GM19239 (cell line): ENCODE data around the gene PLEKHG7.
"Not testable (repeated sequence)": the region's sequence is repeated elsewhere in the genome, so short reads cannot be mapped to it uniquely, and the experiment has no call there.

Experiments
- DNase-seq: peaks from one replicate; pipeline ENCODE4 v3.0.0; 2011; ENCODE audit warnings: low spot score; ENCODE audit not compliant: insufficient read length
- FAIRE-seq: peaks from 2 replicates; lab custom pipeline; 2011; peaks lifted over from hg19 to GRCh38; lab: Jason Lieb, UNC

The PLEKHG7 gene

DNA sequence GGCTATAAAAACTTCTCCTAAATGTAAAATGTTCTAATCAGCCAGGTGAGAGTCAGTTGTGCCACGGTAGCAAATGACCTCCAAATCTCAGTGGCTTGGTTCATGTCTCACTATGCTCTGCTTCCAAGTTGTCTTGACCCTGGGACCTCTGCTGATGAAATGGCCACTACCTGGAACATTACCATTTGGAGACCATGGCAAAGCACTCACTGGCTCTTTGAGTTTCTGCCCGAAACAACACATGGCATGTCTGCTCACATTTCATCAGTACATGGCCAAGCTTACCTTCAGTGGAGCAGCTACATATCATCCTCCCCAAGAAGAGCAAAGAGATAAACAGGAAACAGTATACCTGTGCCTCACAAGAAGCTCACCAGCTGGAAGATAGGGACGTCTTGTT is 40.2 kb downstream of the PLEKHG7 start:
- DNase-seq (no peak), FAIRE-seq (no peak)

DNA sequence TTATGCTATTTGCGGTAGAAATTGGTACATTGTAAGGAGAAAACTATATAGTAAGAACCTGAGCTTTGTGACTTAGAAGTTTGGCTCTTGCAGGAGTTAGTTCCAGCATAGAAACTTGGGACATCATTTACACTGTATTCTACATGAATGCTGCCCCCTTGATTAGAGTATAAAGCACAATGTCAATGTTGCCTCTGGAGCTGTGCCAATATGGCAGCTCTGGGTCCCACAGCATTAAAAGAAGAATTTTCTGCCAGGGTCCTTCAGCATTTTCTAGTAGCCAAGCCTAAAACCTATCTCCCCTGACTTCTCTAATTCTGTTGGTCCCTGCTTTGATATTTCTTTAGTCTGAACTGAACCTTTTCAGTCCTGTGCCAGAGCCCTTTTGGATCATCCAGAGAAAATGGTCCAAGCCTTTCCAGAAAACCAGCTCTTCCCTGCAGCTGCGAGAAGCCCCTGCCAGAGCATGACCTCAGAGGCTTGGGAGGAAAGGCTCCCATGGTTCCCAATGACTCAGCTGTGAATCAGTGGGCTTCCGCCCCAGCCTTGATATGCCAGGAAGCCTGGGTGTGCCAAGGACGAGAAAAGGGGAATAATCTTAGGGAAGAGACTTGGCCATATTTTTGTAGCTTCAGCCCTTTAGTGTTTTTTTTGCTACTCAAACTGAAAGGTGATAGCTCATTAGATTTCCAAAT is 43.2 kb downstream of the PLEKHG7 start:
- DNase-seq (no peak), FAIRE-seq (no peak)

DNA sequence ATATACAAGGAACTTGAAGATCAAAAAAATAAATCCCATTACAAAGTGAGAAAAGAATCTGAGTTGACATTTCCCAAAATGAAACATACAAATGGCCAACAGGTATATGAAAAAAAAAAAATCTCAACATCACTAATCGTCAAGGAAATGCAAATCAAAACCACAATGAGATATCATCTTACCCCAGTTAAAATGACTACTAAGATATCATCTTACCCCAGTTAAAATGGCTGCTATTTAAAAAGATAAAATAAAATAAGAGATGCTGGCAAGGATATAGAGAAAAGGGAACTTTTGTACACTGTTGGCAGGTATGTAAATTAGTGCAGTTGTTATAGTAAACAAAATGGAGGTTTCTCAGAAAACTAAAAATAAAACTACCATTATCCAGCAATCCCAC is 44.4 kb downstream of the PLEKHG7 start:
- FAIRE-seq: no peak

DNA sequence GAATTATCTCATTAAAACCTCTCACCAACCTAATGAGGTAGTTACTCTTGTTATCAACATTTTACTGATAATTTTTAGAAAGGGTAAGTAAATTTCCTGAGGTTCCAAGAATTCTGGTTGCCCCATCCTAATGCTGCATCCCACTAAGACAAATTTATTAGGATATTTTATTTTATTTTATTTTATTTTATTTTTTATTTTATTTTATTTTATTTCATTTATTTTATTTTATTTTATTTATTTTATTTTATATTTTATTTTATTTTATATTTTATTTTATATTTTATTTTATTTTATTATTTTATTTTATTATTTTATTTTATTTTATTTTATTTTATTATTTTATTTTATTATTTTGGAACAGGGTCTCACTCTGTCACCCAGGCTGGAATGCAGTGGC is 46.9 kb downstream of the PLEKHG7 start:
- not testable (repeated sequence) for DNase-seq, FAIRE-seq

More for the DNA sequence above, 44.4 kb downstream of the PLEKHG7 start:
- no peak for DNase-seq

DNA sequence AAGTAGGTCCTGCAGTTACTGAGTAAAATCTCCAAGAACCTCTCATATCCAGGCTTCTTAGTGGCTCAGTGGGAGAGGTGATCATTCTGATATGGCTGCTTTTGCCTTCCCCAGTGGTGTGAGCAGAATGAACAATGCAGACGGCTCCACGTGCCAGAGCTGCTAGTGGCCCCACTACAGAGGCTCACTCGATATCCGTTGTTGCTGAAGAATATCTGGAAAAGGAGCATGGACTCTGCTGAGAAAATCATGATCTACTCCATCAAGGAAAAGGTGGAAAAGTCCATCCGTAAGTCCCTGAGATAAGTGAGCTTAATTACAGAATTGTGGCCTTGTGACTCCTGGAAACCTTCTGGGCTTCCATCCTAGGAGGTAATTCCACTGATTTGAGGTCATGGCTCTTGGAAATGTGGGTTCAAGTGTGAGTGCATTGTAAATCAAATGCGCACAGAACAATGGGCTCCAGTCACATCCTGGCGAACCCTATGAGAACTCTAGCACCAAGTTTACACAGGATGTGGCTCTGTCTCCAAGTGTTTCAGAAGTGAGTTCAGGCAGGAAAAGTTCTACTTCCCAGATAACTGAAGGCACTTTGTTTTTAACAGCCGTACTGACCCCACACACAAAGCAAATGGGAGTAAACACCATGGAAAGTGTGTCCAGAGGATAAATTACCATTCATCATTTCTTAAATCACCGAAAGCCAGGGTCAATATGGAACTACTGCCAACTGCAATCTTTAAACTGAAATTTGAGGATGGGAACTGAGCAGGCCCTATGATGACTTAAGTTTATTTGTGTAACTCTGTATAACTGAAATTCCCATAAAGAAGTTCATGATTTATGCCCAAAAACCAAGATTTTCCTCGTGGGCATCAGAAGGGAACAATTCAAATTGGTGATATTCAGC is 51.4 kb downstream of the PLEKHG7 start:
- FAIRE-seq (no peak), DNase-seq (no peak)

DNA sequence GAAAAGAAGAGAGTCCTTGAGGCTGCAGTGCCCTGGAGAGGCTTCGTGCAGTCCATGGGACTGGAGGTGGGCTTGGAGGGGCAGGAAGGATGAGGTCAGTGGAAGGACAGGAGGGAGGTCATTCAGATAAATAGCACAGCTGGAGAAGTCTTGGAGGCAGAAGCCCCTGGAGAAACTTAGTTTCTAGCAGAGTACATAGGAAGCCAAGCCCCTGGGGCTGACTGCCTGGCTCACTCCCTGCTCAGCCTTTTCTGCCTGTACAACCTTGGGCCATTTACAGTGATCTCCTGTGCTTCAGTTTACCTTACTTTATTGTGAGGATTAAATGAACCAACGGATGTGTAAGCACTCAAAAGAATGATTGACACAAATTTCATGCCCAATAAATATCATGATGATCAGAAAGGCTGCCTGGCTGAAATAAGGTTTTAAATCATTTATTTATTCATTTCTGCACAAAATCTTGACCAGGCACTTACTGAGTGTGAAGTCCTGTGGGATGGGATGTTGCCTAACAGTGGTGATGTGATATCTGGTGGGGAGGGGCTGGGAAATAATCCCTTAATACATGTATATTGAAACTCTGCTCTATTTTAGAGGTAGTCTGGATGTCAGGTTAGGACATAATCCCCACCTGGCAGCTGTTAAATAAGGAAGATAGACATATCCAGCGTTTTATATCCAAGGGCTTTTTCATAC is 54.3 kb downstream of the PLEKHG7 start:
- FAIRE-seq (no peak), DNase-seq (no peak)

DNA sequence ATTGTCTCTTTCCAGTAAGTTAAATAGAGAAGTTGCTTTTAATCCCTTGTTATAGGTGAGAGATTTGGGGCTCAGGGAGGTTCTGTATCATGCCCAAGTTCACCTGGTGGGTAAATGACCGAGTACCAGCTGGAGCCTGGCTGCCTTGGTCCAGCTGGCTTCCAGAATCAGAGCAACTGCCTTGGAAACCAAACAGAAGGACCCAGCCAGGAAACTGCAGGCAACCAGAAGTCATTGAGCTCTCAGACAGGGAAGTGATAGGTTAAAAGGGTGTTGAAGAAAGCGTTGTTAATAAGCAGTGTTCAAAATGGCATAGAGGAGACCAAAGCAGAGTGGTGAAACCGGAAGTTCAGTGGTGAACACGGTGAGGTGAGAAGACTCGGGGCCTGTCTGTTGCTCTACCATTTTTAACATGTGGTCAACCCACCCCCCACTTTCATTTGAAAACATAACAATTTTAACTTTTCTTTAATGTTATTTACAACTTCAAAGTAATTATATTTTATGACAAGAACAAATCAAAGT is 54.9 kb downstream of the PLEKHG7 start:
- FAIRE-seq (peak; percentile 72), DNase-seq (no peak)

DNA sequence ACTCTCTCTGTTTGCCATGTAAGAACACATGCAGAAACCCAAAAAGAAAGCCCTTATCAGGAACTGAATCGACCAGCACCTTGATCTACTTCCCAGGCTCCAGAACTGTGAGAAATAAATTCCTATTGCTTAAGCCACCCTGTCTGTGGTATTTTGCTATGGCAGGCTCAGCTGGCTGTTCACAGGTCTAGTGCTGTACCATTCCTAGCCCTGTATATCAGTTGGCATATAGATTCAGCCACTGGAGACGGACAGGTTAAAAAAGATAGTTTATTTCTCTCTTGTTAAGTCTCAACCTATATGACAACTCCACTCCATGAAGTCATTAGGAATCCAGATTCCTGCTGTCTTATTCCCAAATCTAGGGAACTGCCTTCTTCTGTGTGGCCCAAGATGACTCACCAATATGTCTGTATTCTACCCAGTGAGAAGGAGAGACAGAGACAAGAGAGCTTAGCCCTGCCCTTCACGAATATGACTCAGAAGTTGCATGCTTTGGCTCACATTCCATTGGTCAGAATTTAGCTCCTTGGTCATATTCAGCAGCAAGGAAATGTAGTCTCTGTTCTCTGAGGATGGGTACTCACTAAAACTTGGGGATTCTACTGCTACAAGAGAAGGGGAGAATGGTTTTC is 57.0 kb downstream of the PLEKHG7 start:
- DNase-seq (no peak), FAIRE-seq (no peak)

DNA sequence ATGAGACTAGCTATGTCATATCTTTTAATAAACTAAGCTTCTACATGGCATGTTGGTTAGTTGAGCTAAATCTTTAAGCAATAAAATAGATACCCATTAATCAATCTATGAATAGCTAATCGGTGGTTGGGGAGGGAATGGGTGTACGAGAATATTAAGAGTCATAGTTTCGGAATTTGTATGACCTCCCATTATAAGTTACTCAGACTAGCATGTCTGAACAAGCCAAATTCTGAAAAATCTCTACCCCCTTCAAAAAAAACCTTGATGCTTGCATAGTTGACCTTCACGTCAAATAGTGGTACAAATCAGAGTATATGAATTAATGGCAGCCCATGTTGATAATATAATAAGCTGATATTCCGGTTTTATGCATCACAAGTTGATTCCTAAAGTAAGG is 60.0 kb downstream of the PLEKHG7 start:
- DNase-seq (no peak), FAIRE-seq (no peak)

DNA sequence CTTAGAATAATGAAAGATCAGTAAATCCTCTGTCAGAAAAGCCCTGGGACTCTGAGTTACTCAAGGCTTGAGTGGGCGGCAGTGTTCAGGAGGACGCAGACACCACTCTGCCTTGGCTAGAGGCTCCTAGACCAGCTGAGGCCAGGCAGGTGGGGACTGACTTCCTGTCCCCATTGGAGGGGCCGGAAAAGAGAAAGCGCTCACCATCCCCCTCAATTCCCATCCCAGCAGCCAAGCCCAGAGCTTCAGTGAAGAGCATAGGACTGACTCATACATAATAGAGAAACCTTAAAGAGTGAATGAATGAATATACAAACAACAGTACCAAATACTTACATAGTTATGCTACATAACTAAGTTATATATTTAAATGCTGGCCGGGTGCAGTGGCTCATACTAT is 62.0 kb downstream of the PLEKHG7 start:
- FAIRE-seq (no peak), DNase-seq (no peak)

DNA sequence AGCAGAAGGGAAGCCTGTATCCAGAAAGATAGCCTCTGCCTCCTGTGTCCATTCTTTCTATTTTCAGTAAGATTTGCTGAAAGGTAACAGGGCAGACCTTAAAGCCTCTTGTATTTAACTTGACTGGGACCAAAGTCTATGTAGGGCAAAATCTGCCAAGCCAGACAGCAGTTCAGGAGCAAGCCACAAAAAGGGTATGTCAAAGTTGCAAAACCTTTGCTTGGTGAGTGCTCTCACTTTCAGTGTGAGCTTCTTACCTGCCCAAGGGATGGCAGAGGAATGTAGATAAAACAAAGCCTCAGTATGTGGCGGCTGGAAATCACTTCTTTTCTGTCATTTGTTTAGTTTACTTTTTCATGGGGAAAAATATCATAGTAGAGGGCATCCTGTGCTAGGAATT is 63.1 kb downstream of the PLEKHG7 start:
- DNase-seq (no peak), FAIRE-seq (peak; percentile 78)

DNA sequence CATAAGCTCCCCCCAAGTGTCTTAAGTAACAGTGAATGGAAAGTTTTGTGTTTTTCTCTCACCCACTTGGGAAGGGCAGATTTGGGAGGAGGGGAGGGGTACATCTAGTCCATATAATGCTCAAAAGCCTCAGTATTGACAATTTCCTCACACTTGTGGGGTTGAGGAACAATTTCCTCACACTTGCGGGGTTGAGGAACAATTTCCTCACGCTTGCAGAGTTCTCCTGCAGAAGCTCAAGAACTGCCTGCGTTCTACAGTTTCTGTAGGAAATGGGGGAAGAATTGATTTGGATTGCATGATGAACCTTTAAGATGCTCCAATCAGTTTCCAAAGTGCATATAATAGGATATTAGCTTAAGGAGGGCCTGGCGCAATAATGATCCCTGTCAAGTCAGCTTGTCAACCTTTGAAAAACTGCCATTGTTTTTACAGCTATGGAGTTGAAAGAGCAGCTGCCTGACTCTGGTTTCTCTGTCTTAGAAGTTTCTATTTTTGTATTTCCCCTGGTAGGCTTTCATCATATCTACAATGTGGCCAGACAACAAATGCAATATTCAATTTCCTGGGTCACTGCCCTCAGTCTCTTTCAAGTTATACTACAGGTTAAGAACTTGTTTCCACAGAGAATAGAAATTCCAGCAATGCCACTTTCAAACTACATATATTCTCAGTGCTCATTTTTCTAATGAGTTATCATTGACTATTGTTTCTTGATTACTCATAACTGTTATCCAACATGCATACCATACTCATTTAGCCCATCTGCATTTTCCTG is 66.5 kb downstream of the PLEKHG7 start:
- peak; percentile 14 for DNase-seq
- FAIRE-seq: peak; percentile 91

DNA sequence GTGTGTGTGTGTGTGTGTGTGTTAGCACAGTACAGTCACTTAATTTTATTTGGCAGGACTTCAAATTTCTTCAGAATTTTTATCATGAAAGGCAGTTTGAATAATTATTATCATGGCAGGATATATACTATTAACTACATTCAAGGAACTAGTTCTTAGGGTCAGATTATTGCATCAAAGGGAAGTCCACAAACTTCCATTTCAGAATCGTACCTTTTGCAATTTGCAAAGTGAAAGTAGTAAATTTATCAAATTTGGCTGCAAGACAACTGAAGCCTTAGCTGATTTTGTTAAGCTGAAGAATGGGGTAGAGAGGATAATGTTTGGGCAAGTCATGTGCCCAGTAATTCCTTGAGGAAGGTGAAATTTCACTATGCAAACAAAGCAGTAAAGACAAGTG is 68.2 kb downstream of the PLEKHG7 start:
- DNase-seq (no peak), FAIRE-seq (peak; percentile 49)

DNA sequence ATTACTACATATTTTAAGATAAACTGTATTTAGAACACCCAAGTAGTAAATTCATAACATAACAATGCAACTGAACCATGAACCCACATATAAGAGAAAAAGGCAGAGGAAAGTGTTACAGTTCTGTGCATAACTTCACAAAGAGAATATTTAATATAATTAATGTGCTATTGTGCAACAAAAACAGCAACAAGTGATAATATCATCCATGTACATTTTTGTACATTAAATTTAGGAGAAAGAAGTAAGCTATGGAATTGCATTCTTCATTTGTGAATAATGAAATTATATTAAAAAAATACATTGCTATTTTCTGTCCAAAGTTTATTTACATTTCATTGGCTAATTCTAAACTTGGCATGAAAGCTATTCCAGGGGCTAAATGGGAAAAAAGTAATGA is 72.6 kb downstream of the PLEKHG7 start:
- no peak for FAIRE-seq
- no peak for DNase-seq

DNA sequence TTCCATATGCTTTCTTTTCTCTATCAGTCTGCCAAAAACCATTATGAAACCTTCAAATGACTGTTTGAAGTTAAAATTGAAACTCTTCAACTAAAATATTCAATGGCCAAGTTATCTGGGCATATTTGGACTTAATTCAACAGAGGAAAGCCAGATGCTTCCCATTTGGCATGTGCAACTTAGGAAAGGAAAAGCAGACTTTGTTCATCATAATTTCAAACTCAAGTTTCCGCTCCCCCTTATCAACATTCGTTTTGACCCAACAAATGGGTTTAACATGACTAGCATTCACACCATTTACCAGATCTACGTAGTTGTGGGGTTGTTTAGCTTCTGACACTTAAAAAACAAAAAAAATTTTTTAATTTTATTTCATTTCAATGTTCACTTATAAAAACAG is 75.7 kb downstream of the PLEKHG7 start:
- FAIRE-seq: no peak
- DNase-seq: no peak

DNA sequence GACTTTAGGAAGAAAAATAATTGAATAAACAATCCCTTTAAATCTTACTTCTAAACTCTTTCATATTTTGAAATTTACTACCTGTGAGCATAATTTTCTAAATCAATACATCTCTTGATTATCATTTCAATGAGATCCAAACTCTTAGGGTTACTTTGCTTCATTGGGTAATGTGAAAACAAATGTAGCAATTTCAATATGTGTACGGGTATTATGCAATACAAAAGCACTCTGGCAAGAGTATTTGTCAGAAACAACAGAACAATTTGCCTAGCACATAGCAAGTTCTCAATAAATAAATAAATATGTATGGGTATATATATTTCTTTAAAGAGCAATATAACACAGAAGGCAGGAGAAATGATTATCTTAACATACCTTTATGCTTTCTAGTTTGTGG is 77.1 kb downstream of the PLEKHG7 start:
- peak; percentile 47 for FAIRE-seq
- no peak for DNase-seq

DNA sequence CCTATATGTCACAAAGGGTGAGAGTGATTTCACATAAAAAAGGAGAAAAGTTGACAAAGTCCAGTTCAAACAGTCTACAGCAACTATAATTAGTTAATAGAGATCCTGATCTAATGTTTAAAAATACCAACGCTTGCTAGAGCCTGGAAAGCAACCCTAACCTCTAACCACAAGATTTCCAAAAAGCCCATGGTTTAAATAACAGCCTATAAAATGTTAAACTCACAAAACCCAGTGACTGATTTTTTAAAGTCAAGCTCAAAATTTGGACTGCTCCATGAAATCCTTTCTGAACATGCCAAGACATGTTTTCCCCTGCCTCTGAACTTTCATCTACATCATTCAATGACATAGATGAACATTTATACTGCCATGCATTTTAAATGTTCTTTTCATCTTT is 81.6 kb downstream of the PLEKHG7 start:
- DNase-seq: no peak

DNA sequence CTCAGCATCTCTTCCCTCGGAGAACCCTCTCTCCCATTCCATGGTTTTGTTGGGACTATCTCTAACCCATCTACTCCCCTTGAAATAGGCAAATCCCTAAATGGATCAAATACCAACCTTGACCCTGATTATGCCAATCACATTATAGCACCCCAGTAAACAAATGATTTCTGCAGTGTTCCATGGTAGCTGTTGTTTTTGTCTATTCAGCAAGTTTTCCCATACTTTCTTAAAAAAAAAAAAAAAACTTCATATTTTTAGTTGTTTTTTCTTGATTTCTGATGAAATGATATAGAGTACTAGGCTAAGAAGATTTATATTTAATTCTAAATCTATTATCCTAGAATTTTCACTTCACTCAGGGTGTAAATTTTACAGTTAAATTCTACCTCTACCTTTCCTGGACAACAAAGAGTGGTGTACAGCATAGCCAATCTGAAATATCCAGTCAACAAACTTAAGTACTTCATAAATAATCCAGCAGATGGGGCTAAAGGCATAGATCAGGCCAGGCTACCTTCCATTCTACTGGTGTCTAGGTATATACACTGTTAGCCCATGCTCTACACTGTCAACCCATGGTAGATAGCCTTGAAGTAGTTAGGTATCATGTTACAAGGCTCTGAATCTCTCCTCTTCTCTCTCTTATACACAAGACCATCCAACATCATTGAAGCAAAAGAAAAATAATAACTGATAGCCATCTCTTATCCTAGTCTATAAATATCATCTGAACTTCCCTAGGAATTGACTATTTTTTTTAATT is 82.2 kb downstream of the PLEKHG7 start:
- DNase-seq (peak; percentile 35), FAIRE-seq (peak; percentile 87)

More for the DNA sequence above, 81.6 kb downstream of the PLEKHG7 start:
- peak; percentile 31 for FAIRE-seq

DNA sequence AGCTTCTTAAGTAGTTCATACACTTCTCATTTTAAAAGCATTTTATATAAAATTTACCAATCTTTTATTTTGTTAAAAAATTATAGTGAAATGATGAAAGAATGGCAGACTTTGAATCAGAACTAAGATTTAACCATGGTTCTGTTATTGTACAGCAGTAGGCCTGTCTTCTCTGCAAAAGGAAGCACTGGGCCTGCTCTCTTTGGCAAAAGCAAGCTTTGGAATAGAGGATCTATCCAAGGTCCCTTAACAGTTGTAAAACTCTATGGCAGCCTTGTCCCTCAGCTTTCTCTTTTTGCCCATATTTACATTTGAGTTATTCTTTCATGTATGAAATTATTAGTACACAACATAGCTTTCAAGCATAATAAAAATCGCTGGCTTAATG is 82.8 kb downstream of the PLEKHG7 start:
- DNase-seq (no peak), FAIRE-seq (peak; percentile 54)
